IgD-negative memory B cell (primary cell): ENCODE results near the gene CD47. TPM values are rescaled to one million over a fixed set of nuclear protein-coding genes. Genes with fewer than 3 reads are reported as not detected.
A peak's percentile ranks its signal among the peaks of the same experiment; 100 is the strongest.

Experiments
- H3K27ac Mint-ChIP-seq, 3 donors: one replicate each; pipeline ENCODE4 v1.8.0; 2020 to 2022; ENCODE audit warnings: mild to moderate bottlenecking in 3 of 3, mixed read lengths in 3 of 3, moderate library complexity in 1 of 3
- H3K27me3 Mint-ChIP-seq: one replicate; pipeline ENCODE4 v1.8.0; 2021; ENCODE audit warnings: mixed read lengths
- H3K36me3 Mint-ChIP-seq: one replicate; pipeline ENCODE4 v1.8.0; 2020; ENCODE audit warnings: mild to moderate bottlenecking, mixed read lengths
- H3K4me1 Mint-ChIP-seq, 3 donors: one replicate each; pipeline ENCODE4 v1.8.0; 2020 to 2022; ENCODE audit warnings: mixed read lengths in 3 of 3, mild to moderate bottlenecking in 1 of 3
- H3K4me3 Mint-ChIP-seq, 4 donors: one replicate each; pipeline ENCODE4 v1.8.0; 2020 to 2022; ENCODE audit warnings: mild to moderate bottlenecking in 4 of 4, mixed read lengths in 4 of 4, moderate library complexity in 3 of 4
- H3K9me3 Mint-ChIP-seq, 3 donors: one replicate each; pipeline ENCODE4 v1.8.0; 2020 to 2021; ENCODE audit warnings: mixed read lengths in 3 of 3, mild to moderate bottlenecking in 1 of 3
- polyA plus RNA-seq: library from polyadenylated mRNA; unstranded; fragments of 300-500 nt; fragmentation: Illumina TruSeq; gene quantifications from one replicate; pipeline ENCODE4 v1.2.3, GENCODE V29; 2021

The CD47 gene
- polyA plus RNA-seq, 1 donor from 2014 or later: 147 TPM

GRCh38 chr3:108065096-108065495 lies 25.7 kb downstream of the CD47 start:
- Mint-ChIP-seq H3K4me3 (peak overlapping the region in 2 of 4 donors; percentile 30 to 85), H3K36me3 (peaks cover 11% of the 10 kb centered on the region), H3K27me3 (no peaks in the 10 kb centered on the region), H3K9me3 (no peaks in the 10 kb centered on the region), H3K27ac (peak overlapping the region in 2 of 3 donors; percentile 55 to 84), H3K4me1 (peaks cover 44 to 53% (median 52%) of the 10 kb centered on the region in 3 donors)

- Mint-ChIP-seq H3K9me3 (no peaks in the 10 kb centered on the region), H3K4me3 (no peak overlapping the region), H3K36me3 (peaks cover 15% of the 10 kb centered on the region), H3K27ac (peak overlapping the region in 1 of 3 donors; percentile 68), H3K27me3 (no peaks in the 10 kb centered on the region), H3K4me1 (peaks cover 47 to 52% (median 50%) of the 10 kb centered on the region in 3 donors)
Observed at GRCh38 chr3:108064293-108064887, 26.4 kb downstream of the CD47 start.

- peaks cover 41 to 44% (median 43%) of the 10 kb centered on the region in 3 donors for H3K4me1 Mint-ChIP-seq
- H3K9me3 Mint-ChIP-seq: no peaks in the 10 kb centered on the region
- H3K4me3 Mint-ChIP-seq: no peak overlapping the region
- H3K27ac Mint-ChIP-seq: peak overlapping the region in 2 of 3 donors; percentile 3 to 17
- peaks cover 18% of the 10 kb centered on the region for H3K36me3 Mint-ChIP-seq
- no peaks in the 10 kb centered on the region for H3K27me3 Mint-ChIP-seq
Observed at GRCh38 chr3:108062051-108062450, 28.8 kb downstream of the CD47 start.

DNA sequence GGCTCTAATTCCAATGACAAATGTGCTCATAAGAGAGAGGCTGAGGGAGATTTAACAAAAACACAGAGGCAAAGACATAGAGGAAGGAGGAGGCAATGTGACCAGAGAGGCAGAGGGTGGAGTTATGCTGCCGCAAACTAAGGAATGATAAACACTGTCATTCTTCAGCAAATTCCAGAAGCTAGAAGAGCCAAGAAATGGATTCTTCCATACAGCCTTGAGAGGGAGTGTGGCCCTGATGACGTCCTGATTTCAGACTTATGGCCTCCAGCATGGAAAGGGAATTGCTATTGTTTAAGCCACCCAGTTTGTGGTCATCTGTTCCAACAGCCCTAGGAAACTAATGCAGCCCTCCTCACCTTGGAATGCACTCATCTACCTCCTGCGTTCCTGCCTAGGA lies 30.5 kb downstream of the CD47 start:
- peak overlapping the region in 2 of 4 donors; percentile 35 to 38 for H3K4me3 Mint-ChIP-seq
- peaks cover 40 to 44% (median 40%) of the 10 kb centered on the region in 3 donors for H3K4me1 Mint-ChIP-seq
- peaks cover 16% of the 10 kb centered on the region for H3K36me3 Mint-ChIP-seq
- H3K27ac Mint-ChIP-seq: peak overlapping the region in 1 of 3 donors; percentile 58
- H3K9me3 Mint-ChIP-seq: no peaks in the 10 kb centered on the region
- no peaks in the 10 kb centered on the region for H3K27me3 Mint-ChIP-seq

- no peaks in the 10 kb centered on the region for H3K27me3 Mint-ChIP-seq
- no peaks in the 10 kb centered on the region for H3K9me3 Mint-ChIP-seq
- peaks cover 16% of the 10 kb centered on the region for H3K36me3 Mint-ChIP-seq
- peaks cover 17 to 33% (median 25%) of the 10 kb centered on the region in 3 donors for H3K4me1 Mint-ChIP-seq
- no peak overlapping the region for H3K4me3 Mint-ChIP-seq
- H3K27ac Mint-ChIP-seq: peak overlapping the region in 1 of 3 donors; percentile 25
Observed at GRCh38 chr3:108055931-108056330, 34.9 kb downstream of the CD47 start.

DNA sequence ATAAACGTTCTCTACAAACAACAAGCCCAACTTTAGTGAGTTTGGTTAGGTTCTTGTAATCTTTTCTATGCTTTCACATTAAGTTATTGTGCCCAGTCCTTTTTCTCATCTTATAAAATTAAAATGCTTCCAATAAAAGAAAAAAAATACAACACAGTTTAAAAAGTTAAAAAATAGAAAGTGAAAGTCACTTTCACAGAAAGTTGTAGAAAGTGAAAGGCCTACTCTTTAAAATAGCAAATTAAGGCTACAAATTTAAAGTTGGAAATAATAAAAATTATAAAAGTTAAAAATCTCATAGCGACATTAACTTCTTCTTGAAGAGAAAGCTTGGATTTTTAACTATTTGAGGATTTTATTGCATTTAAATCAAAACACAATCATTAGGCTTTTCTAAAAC lies 35.9 kb downstream of the CD47 start:
- Mint-ChIP-seq H3K9me3 (no peaks in the 10 kb centered on the region), H3K36me3 (peaks cover 13% of the 10 kb centered on the region), H3K4me3 (no peak overlapping the region), H3K4me1 (peaks cover 13 to 31% (median 20%) of the 10 kb centered on the region in 3 donors), H3K27me3 (no peaks in the 10 kb centered on the region), H3K27ac (peak overlapping the region in 1 of 3 donors; percentile 10)

DNA sequence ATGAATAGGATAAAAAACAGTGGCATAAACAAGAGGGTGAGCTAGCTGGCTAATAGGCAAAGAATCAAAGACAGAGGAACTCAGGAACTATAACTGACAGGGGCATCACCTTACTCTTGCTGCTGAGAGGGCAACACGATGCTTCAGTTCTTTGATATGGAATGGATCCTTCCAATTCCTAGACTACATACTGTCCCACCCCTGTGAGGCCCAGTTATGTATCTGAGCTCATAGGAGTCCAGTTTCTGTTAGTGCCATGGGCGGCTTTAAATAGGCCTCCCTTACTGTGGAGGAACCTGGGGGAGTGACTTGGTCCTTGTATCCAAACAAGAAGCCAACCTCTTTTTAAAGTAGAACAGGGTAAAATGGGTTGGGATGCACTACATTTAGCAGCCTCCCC lies 37.3 kb downstream of the CD47 start:
- Mint-ChIP-seq H3K9me3 (no peaks in the 10 kb centered on the region), H3K36me3 (peaks cover 13% of the 10 kb centered on the region), H3K27me3 (no peaks in the 10 kb centered on the region), H3K27ac (peak overlapping the region in 1 of 3 donors; percentile 23), H3K4me3 (no peak overlapping the region), H3K4me1 (peaks cover 13 to 28% (median 19%) of the 10 kb centered on the region in 3 donors)

DNA sequence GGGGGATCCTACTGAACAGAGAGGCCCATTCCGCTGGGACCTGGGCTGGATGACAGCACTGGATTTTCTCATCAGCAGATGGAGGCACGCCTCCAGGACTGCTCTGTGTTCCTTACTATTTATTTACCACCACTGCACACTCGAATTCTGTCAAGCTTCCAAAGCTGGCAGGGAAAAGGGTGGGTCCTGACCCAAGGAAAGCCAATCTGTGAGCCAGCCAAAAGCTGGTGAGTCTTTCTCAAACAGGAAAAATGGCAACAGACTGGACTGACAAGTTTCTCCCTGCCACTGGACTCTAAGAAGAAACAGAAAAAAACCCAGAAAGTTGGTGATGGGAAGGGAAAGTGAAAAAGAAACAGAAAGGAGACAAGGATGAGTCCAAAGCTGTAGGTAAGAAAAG lies 37.8 kb downstream of the CD47 start:
- peak overlapping the region in 1 of 3 donors; percentile 42 for H3K27ac Mint-ChIP-seq
- no peaks in the 10 kb centered on the region for H3K9me3 Mint-ChIP-seq
- H3K27me3 Mint-ChIP-seq: no peaks in the 10 kb centered on the region
- H3K4me3 Mint-ChIP-seq: no peak overlapping the region
- peaks cover 13% of the 10 kb centered on the region for H3K36me3 Mint-ChIP-seq
- peaks cover 13 to 27% (median 18%) of the 10 kb centered on the region in 3 donors for H3K4me1 Mint-ChIP-seq

DNA sequence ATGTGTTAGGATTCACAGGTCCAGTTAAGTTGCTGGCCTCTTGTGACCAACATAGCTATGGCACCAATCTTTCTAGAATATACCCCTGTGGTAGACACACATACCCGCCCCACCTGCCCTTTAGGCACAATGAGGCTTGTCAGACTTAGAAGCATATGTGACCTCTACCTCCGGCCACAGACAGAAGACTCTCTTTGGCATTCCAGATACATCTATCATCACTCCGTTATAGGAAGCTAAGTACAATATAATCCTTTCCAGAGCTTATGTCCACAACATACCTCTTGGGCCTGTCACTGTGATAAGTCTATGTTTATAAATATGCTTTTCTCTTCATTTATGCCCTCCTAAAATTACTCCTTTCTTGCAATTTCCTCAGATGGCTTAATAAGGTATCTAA lies 39.8 kb downstream of the CD47 start:
- no peak overlapping the region for H3K27ac Mint-ChIP-seq
- H3K27me3 Mint-ChIP-seq: no peaks in the 10 kb centered on the region
- H3K36me3 Mint-ChIP-seq: peaks cover 10% of the 10 kb centered on the region
- no peak overlapping the region for H3K4me3 Mint-ChIP-seq
- H3K9me3 Mint-ChIP-seq: no peaks in the 10 kb centered on the region
- H3K4me1 Mint-ChIP-seq: peaks cover 7 to 26% (median 10%) of the 10 kb centered on the region in 3 donors

DNA sequence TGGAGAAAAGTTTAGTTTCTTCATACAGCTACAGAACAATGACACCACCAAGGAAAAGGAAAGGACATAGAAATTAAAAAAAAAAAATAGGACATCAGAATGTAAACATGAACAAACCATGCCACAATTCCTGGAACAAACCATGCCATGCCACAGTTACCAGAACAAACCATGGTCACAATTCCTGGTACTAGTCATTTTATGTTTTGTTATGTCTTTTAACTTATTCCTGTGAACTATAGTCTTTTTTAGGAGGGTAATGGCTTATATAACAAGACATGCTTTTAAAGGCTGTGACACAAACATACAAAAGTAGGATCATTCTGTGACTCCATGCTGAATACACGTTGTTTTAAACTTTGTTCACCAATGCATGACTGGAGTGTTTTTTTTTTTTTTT lies 42.8 kb downstream of the CD47 start:
- Mint-ChIP-seq H3K27ac (no peak overlapping the region), H3K4me1 (peaks cover 0 to 7% (median 7%) of the 10 kb centered on the region in 3 donors), H3K4me3 (no peak overlapping the region), H3K27me3 (no peaks in the 10 kb centered on the region), H3K9me3 (no peaks in the 10 kb centered on the region), H3K36me3 (peaks cover 10% of the 10 kb centered on the region)

GRCh38 chr3:108046247-108046646 lies 44.6 kb downstream of the CD47 start:
- no peak overlapping the region for H3K4me3 Mint-ChIP-seq
- no peaks in the 10 kb centered on the region for H3K9me3 Mint-ChIP-seq
- no peaks in the 10 kb centered on the region for H3K27me3 Mint-ChIP-seq
- peaks cover 7% of the 10 kb centered on the region for H3K36me3 Mint-ChIP-seq
- peak overlapping the region in 1 of 3 donors; percentile 47 for H3K27ac Mint-ChIP-seq
- peaks cover 0 to 5% (median 4%) of the 10 kb centered on the region in 3 donors for H3K4me1 Mint-ChIP-seq

- Mint-ChIP-seq H3K4me3 (no peak overlapping the region), H3K36me3 (peaks cover 6% of the 10 kb centered on the region), H3K27ac (peak overlapping the region; percentile 3 to 79 (median 4))
Observed at GRCh38 chr3:108044699-108045098, 46.1 kb downstream of the CD47 start.

GRCh38 chr3:108042300-108042699 lies 48.5 kb downstream of the CD47 start:
- H3K27me3 Mint-ChIP-seq: no peaks in the 10 kb centered on the region
- no peaks in the 10 kb centered on the region for H3K9me3 Mint-ChIP-seq
- peaks cover 4% of the 10 kb centered on the region for H3K36me3 Mint-ChIP-seq
- H3K4me1 Mint-ChIP-seq: peaks cover 4 to 9% (median 8%) of the 10 kb centered on the region in 3 donors
- H3K4me3 Mint-ChIP-seq: no peak overlapping the region
- H3K27ac Mint-ChIP-seq: peak overlapping the region in 1 of 3 donors; percentile 19

More at GRCh38 chr3:108044699-108045098, 46.1 kb downstream of the CD47 start:
- Mint-ChIP-seq H3K4me1 (peaks cover 0 to 5% (median 4%) of the 10 kb centered on the region in 3 donors), H3K9me3 (no peaks in the 10 kb centered on the region), H3K27me3 (no peaks in the 10 kb centered on the region)

DNA sequence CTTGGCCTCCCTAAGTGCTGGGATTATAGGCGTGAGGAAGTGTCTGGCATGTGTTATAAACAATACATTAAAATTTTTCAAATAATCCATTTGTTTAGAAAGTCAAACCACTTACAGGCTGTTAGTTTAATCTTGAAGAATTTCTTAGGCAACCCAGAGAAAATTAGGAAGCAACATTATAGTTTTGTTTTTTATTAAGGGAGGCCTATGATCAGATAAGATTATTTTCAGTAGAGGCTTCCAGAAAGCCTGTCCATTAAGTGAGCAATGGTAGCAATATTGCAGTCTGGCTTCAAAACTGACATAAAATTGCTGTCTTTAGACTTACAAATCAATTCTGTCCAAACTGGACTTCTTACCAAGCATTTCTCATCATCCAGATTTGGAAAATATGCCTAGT lies 49.6 kb downstream of the CD47 start:
- Mint-ChIP-seq H3K9me3 (no peaks in the 10 kb centered on the region), H3K27me3 (no peaks in the 10 kb centered on the region), H3K27ac (no peak overlapping the region), H3K4me3 (no peak overlapping the region), H3K36me3 (peaks cover 4% of the 10 kb centered on the region), H3K4me1 (peaks cover 11 to 18% (median 17%) of the 10 kb centered on the region in 3 donors)

DNA sequence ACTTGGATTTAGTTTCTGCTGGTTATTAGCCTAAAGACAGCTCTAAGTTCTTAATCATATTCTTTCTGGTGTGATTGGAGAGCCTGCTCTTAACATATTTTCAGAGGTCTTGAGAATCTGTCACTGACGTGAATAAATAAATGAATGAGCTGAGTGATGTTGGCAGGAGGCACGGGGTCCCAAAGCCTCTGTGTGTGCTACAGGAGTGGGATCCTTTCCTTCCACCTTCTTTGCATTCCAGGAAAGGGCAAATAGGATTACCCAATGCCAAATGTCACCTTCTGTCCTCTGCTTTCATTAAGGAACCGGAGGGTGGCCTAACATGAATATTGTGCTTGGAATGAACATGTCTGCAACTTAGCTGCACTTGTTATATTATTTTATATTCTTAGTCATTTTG lies 53.1 kb downstream of the CD47 start:
- Mint-ChIP-seq H3K9me3 (no peaks in the 10 kb centered on the region), H3K4me3 (no peak overlapping the region), H3K27me3 (no peaks in the 10 kb centered on the region), H3K4me1 (peaks cover 21 to 25% (median 24%) of the 10 kb centered on the region in 3 donors), H3K36me3 (peaks cover 3% of the 10 kb centered on the region), H3K27ac (peak overlapping the region in 2 of 3 donors; percentile 0 to 83)
